K562 (cell line): ENCODE measurements around the gene CENPX. TPM values are rescaled to one million over a fixed set of nuclear protein-coding genes. Genes with fewer than 3 reads are reported as not detected.

ENCODE experiments used
- CHD2 ChIP-seq: IDR thresholded peaks from 2 replicates; pipeline ENCODE4 v1.6.1; 2011; ENCODE audit warnings: low read depth, low read length
- ETS2 ChIP-seq: IDR thresholded peaks from 2 replicates; pipeline ENCODE4 v1.6.1; 2016; ENCODE audit warnings: borderline replicate concordance, missing genetic modification characterization, mild to moderate bottlenecking, moderate library complexity, missing compliant biosample characterization; ENCODE audit not compliant: poor library complexity, severe bottlenecking
- FOSL1 ChIP-seq: fragments of 200-800 bp; sonication (Bioruptor generic); conservative IDR thresholded peaks from 2 replicates; pipeline ENCODE4 v1.6.1; 2016; ENCODE audit warnings: missing genetic modification characterization, missing compliant biosample characterization
- KAT8 ChIP-seq: fragments of 450-650 bp; IDR thresholded peaks from 2 replicates; pipeline ENCODE4 v1.6.1; 2016; ENCODE audit warnings: low read depth, mild to moderate bottlenecking
- NR2F6 ChIP-seq: fragments of 450-650 bp; formaldehyde crosslinking; IDR thresholded peaks from 2 replicates; pipeline ENCODE4 v1.4.0; 2020; ENCODE audit warnings: mild to moderate bottlenecking
- TGIF2 ChIP-seq: sonication (generic); formaldehyde crosslinking; IDR thresholded peaks from 2 replicates; pipeline ENCODE4 v1.8.1; 2022; ENCODE audit warnings: mild to moderate bottlenecking, missing genetic modification reagents, moderate library complexity
- polyA plus RNA-seq, 8 experiments: library from polyadenylated mRNA; depleted of rRNA in 4 of 8; stranded (reverse) in 5 of 8; unstranded in 3 of 8; fragments of >200 nt; fragmentation: Nextera tagmentation in 2 of 8; fragmentation: Illumina TruSeq in 1 of 8; extraction: Ambion mirVana in 2 of 8; extraction: Trizol in 1 of 8; gene quantifications; 2 replicates each; pipeline versions ENCODE4 v1.2.1 to v1.2.3, GENCODE V29; 2011 to 2014; ENCODE audit warnings: inconsistent platforms in 1 of 8, missing spikeins in 1 of 8
- total RNA-seq, 7 experiments: library from RNA; depleted of rRNA in 6 of 7; stranded (reverse); fragments of >200 nt in 6 of 7; fragmentation: Illumina TruSeq in 2 of 7; extraction: Trizol in 2 of 7; gene quantifications; 2 replicates each; pipeline versions ENCODE4 v1.2.1 to v1.2.3, GENCODE V29; 2011 to 2021; ENCODE audit warnings: low replicate concordance in 1 of 7
- TF ChIP-seq, protein P1 (sequence below): fragments of 450-650 bp; IDR thresholded peaks from 2 replicates; pipeline ENCODE4 v1.6.1; 2017; ENCODE audit warnings: mild to moderate bottlenecking, moderate library complexity
- TF ChIP-seq, protein P2 (sequence below): sonication (generic); formaldehyde crosslinking; IDR thresholded peaks from 2 replicates; pipeline ENCODE4 v1.8.1; 2023; ENCODE audit warnings: mild to moderate bottlenecking, missing genetic modification reagents

CENPX gene
- total and polyA plus RNA-seq, 9 of the 15 experiments (the other 6 are each of a cell fraction or from before 2014, with no cell fraction given) = 32.7 to 352 (median 127) TPM

DNA sequence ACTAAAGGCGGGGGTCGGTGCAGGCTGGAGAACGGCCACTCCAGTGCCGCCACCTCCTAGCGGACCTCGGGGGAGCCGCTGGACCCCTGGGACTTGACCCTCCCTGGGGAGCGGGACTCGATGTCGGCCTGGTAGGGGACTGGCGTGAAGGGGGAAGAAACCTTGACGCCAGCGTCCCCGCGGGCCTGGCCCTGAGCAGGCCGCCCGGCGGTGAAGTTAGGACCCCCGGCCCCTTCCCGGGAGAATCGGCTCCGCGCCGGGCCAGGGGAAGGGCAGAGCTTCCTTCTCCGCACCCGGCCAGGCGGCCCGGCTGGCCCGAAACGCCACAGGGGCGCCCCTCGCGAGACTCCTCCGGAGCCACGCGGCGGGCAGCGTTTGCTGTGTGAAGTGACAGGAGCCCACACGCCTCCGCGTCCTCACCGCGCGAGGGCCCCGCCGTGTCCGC is 42.5 kb upstream of the CENPX start (continued):
- TF ChIP-seq, protein P1, sequence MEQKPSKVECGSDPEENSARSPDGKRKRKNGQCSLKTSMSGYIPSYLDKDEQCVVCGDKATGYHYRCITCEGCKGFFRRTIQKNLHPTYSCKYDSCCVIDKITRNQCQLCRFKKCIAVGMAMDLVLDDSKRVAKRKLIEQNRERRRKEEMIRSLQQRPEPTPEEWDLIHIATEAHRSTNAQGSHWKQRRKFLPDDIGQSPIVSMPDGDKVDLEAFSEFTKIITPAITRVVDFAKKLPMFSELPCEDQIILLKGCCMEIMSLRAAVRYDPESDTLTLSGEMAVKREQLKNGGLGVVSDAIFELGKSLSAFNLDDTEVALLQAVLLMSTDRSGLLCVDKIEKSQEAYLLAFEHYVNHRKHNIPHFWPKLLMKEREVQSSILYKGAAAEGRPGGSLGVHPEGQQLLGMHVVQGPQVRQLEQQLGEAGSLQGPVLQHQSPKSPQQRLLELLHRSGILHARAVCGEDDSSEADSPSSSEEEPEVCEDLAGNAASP = no peak
- TF ChIP-seq, protein P2, sequence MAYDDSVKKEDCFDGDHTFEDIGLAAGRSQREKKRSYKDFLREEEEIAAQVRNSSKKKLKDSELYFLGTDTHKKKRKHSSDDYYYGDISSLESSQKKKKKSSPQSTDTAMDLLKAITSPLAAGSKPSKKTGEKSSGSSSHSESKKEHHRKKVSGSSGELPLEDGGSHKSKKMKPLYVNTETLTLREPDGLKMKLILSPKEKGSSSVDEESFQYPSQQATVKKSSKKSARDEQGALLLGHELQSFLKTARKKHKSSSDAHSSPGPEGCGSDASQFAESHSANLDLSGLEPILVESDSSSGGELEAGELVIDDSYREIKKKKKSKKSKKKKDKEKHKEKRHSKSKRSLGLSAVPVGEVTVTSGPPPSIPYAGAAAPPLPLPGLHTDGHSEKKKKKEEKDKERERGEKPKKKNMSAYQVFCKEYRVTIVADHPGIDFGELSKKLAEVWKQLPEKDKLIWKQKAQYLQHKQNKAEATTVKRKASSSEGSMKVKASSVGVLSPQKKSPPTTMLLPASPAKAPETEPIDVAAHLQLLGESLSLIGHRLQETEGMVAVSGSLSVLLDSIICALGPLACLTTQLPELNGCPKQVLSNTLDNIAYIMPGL (CRISPR knock-in tag) = 0 out of 2 replicates have a peak, but pooled peaks have one; percentile 23
- no peak for TF ChIP-seq ETS2 (tag)
- TF ChIP-seq FOSL1 (tag) = 0 out of 2 replicates have a peak, but pooled peaks have one; percentile 0
- TF ChIP-seq NR2F6 (CRISPR knock-in tag) = no peak
- TF ChIP-seq TGIF2 = 0 out of 2 replicates have a peak, but pooled peaks have one; percentile 27
- TF ChIP-seq CHD2 = peak; percentile 82
- TF ChIP-seq KAT8 = no peak
